Liver (tissue), 3 donors: ENCODE data around the gene KCNJ11.

Experiments
- EGR1 ChIP-seq, 2 donors: IDR thresholded peaks; 2 replicates each; pipeline ENCODE4 v1.6.1; 2016 to 2018; ENCODE audit warnings: antibody characterized with exemption in 2 of 2, low read depth in 2 of 2
- JUND ChIP-seq, 2 donors: IDR thresholded peaks; 2 replicates each; pipeline ENCODE4 v1.6.1; 2016; ENCODE audit warnings: antibody characterized with exemption in 2 of 2
- TF ChIP-seq, protein P1 (sequence below): fragments of 150-350 bp; IDR thresholded peaks from 2 replicates; pipeline ENCODE4 v1.5.1; 2017; ENCODE audit warnings: improper control_type of control experiment, low read depth, low read length; ENCODE audit not compliant: missing input control
- TF ChIP-seq, protein P2 (sequence below): IDR thresholded peaks from 2 replicates; pipeline ENCODE4 v1.6.1; 2016; ENCODE audit warnings: antibody characterized with exemption
- donor health status: healthy.
- donor health status: healthy.

DNA sequence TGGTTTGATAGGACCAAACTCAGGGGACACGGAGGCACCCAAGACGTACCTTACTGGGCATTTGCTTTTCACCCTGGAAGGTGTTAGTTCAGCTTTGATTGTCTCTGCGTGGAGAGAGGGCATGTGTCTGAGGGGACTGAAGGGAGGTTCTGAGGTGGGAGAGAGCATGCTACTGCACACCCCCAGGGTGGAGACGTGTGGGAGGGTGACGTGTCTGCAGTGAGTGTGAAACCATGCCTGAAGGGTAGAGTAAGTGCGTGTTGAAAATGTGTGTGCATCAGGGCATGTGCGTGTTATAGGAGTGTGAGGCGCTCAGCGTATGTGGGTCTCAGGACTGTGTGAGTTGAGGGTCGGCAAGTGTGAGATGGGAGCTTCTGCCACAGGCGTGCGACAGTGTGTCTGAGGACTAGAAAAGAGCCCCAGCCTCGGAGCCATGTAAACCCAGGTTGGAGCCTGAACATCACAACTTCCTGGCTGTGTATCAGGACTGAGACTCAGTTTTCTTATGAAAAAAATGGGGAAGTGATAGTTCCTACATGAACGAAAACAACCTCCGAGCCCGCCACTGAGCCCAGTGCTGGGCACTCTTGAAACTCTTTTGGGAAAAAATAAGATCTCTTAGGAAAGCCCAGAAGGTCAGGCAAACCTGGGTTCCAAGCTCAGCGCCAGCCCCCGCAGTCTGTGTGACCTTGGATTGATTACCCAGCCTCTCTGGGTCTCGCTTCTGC lies 11.8 kb upstream of the KCNJ11 start:
- TF ChIP-seq, protein P1, sequence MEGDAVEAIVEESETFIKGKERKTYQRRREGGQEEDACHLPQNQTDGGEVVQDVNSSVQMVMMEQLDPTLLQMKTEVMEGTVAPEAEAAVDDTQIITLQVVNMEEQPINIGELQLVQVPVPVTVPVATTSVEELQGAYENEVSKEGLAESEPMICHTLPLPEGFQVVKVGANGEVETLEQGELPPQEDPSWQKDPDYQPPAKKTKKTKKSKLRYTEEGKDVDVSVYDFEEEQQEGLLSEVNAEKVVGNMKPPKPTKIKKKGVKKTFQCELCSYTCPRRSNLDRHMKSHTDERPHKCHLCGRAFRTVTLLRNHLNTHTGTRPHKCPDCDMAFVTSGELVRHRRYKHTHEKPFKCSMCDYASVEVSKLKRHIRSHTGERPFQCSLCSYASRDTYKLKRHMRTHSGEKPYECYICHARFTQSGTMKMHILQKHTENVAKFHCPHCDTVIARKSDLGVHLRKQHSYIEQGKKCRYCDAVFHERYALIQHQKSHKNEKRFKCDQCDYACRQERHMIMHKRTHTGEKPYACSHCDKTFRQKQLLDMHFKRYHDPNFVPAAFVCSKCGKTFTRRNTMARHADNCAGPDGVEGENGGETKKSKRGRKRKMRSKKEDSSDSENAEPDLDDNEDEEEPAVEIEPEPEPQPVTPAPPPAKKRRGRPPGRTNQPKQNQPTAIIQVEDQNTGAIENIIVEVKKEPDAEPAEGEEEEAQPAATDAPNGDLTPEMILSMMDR: no peak
- no peak for TF ChIP-seq EGR1 (IDR thresholded peaks at IDR 0.05; ENCODE audit: low read depth in 2 of 2)
- TF ChIP-seq JUND (IDR thresholded peaks at IDR 0.05): no peak
- TF ChIP-seq, protein P2, sequence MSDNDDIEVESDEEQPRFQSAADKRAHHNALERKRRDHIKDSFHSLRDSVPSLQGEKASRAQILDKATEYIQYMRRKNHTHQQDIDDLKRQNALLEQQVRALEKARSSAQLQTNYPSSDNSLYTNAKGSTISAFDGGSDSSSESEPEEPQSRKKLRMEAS: no peak
